Astrocyte of the cerebellum (primary cell): ENCODE data around the gene PCAT7.
A peak's percentile ranks its signal among the peaks of the same experiment; 100 is the strongest.

Experiments
- DNase-seq: peaks from one replicate; pipeline ENCODE4 v3.0.0-alpha.2; 2011; ENCODE audit warnings: low read depth
- H3K4me3 ChIP-seq: 2 replicates; pipeline ENCODE4 v1.5.1; 2011; ENCODE audit warnings: mild to moderate bottlenecking, low read depth, low read length, moderate library complexity
- in situ Hi-C: cut with HindIII; loops from 2 replicates; pipeline ENCODE4 v1.10.0; 2017; ENCODE audit warnings: low sequenced_read_pairs
- TF ChIP-seq, protein P1 (sequence below): IDR thresholded peaks from 2 replicates; pipeline ENCODE4 v1.5.1; 2012; ENCODE audit warnings: low read length, low read depth, moderate library complexity, mild to moderate bottlenecking; ENCODE audit errors: missing control alignments

The PCAT7 gene

DNA sequence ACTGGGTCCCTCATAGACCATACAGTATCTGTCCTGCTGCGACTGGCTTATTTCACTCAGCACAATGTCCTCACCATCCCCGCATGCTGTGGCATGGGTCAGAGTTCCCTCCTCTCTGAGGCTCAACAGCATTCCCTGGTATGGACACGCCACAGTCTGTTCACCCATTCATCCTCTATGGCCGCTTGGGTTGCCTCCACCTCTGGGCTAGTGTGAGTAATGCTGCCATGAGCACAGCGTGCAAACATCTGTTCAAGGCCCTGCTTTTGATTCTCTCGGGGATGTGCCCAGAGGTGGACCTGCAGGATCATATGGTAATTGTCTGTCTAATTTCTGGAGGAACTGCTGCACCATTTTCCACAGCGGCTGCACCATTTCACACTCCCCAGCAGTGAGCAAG lies 44.2 kb downstream of the PCAT7 start:
- in situ Hi-C loops = no loop called here
- TF ChIP-seq, protein P1, sequence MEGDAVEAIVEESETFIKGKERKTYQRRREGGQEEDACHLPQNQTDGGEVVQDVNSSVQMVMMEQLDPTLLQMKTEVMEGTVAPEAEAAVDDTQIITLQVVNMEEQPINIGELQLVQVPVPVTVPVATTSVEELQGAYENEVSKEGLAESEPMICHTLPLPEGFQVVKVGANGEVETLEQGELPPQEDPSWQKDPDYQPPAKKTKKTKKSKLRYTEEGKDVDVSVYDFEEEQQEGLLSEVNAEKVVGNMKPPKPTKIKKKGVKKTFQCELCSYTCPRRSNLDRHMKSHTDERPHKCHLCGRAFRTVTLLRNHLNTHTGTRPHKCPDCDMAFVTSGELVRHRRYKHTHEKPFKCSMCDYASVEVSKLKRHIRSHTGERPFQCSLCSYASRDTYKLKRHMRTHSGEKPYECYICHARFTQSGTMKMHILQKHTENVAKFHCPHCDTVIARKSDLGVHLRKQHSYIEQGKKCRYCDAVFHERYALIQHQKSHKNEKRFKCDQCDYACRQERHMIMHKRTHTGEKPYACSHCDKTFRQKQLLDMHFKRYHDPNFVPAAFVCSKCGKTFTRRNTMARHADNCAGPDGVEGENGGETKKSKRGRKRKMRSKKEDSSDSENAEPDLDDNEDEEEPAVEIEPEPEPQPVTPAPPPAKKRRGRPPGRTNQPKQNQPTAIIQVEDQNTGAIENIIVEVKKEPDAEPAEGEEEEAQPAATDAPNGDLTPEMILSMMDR = no peak
- no peak overlapping the region for H3K4me3 ChIP-seq
- DNase-seq = no peak

DNA sequence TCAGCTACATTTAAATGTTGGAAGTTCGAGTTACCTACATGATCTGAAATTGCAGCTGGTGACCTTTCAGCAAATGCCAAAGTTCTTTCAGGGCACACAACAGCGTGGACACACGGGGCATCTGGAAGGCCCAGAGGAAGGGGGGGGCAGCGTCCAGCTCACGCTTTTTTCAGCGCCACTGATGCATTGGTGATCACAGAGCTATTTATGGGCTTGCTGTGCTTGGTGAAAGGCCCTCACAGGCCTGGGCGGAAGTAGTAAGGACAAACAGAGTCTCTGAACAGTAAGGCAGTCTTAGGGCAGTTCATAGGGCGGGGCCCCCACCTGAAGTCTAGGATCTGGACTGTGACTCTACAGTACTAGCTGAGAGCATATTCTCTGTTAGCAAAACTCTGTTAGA lies 45.4 kb downstream of the PCAT7 start:
- TF ChIP-seq, protein P1 = no peak
- no peak for DNase-seq
- no peak overlapping the region for H3K4me3 ChIP-seq
- in situ Hi-C loops = no loop called here

DNA sequence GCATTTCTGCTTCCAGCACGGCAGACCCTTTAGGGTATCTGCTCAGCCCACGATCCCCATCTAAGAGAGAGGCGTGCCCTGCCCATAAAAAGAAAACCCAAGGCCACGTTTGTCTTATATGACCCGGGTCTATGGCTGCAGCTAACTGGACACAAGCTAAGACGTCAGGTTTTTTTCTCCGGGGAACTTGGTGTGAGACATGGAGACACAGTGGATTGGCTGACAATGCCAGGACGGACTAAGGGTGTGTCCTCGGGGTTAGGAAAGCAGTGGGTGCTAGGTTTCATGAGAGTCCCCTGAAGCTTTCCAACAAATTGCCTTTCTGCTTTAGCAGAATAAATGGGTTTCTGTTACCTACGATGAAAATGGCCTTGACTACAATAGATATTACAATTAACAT lies 45.8 kb downstream of the PCAT7 start:
- H3K4me3 ChIP-seq = no peak overlapping the region
- DNase-seq = no peak
- TF ChIP-seq, protein P1 = no peak
- in situ Hi-C loops = no loop called here

DNA sequence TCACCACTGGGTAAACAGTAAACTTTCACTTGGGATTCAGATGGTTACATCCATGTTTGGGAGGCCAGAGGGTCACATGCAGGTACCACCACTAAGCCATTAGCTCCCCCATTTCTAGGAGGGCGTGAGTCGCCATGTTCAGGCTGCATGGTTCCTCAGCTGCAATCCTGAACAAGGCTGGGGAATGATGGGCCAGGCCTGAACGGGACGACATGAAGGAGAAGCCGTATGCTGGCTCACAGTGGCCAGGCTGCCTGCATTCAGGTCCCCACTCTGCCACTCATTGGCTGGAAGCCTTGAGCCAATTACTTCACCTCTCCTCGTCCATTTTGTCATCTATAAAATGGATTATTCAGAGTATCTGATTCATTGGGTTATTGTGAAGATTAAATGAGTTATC lies 47.8 kb downstream of the PCAT7 start:
- in situ Hi-C loops = no loop called here
- TF ChIP-seq, protein P1 = no peak
- no peak for DNase-seq
- no peak overlapping the region for H3K4me3 ChIP-seq

DNA sequence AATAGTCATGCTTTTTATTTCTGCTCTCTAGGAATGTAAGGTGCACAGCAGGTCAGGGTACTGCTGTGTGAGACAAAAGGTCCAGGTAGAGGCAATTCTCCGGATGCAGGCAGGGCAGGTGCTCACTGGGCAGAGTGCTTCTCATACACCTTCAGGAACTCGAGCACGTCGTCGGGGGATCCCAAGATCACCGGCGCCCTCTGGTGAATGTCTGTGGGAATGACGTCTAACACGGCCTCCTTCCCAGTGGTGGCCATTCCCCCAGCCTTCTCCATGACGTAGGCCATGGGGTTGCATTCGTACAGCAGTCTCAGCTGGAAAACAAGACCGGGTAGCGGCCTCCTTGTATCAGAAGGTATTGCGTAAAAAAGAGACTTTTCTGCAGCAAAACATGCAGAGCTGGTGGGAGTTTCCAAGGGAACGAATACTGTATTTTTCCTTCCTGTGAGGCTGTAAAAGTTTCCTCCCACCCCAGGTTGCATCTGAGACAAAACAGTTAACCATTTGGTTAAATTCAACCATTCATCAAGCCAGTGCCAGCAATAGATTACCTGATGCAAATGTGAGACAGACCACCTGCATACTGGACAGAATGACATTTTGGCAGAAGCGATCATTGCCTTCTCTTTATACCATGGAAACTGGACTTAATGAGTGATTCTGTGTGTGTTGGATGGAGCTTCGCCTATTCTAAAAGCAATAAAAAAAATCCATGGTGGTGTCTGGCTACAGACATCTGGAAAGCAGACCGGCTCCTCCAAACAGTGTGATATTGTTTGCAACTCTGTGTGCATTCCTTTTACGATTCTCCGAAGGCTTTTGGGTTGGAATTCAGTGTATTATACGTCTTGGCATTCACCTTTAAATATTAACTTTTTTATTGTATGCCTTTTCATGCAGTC lies 48.6 kb downstream of the PCAT7 start:
- no peak overlapping the region for H3K4me3 ChIP-seq
- DNase-seq = peak; percentile 5
- TF ChIP-seq, protein P1 = peak; percentile 67
- in situ Hi-C loops = no loop called here

DNA sequence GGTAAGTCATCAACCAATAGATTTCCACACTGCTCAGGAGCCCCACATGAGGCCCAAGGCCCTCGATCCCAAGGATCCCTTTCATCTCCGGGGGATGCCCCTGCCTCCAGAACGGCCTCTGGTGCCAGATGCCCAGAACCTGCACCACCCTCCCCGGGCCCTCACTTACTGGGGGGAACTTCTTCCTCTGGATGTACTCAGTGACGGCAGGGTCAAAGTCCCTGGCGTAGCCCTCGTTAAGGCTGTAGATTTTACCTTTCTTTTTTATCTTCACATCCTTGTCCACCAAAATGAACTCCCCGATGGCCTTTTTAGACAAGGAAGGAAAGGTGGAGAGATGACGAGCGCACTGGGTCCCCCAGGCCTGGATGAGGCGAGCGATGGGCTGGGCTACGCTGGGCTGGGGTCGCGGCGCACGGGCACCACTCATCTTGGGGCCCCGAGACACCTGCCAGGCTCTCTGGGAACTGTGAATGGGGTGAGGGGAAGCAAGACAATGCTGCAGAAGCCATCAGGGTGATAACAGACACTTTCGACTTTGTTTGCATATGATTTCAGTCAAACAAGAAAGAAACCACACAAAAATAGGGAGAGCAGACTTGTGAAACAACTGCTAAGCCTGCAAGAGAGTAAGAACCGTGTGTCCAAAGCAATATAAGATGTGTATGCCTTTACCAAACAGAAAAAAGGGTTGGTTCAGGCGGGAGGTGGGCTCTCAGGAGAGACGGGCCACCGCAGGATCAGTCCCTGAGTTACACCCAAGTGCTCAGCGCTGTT lies 52.0 kb downstream of the PCAT7 start:
- no peak for DNase-seq
- H3K4me3 ChIP-seq = no peak overlapping the region
- TF ChIP-seq, protein P1 = no peak
- in situ Hi-C loops = no loop called here
